ENCODE measurements around the gene FCGR1A.
"Not testable (repeated sequence)": the region's sequence is repeated elsewhere in the genome, so short reads cannot be mapped to it uniquely, and the experiment has no call there.

Gene FCGR1A

DNA sequence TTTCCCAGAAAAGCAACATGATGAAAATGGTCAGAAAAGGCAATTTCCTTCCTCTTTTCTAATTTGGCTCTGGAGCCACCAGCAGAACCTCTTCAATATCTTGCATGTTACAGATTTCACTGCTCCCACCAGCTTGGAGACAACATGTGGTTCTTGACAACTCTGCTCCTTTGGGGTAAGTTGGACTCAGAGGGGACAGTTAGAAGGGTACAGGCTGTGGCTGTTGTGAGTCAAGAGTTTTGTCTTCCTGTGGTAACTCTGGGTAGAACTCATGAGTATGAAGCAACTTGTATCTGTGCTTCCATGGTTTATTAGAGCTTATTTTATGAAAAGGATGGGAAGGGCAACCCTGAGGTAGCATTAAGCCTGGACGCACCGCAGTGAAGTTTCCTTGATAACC is at the start of gene FCGR1A:
Gene FCGR1A (plus strand): TSS at position 95 of the 400 bp plus-strand sequence. CDS start 50 bp downstream, at position 145.
- not testable (repeated sequence) for DNase-seq

DNA sequence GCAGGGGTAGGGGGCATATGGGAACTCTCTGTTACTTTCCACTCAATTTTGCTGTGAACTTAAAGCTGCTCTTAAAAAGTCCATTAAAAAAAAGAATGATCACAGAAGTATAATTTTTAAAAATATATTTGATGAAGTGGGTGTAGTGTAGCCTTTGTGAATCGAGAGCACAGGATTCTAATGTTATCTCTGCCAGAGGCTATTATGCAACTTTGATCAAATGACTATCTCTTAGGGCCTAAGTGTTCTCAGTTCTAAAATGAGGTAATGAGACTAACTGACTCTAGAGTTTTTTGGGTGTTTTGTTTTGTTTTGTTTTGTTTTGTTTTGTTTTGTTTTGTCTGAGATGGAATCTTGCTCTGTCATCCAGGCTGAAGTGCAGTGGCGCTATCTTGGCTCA is 49.7 kb upstream of the FCGR1A start:
- not testable (repeated sequence) for DNase-seq

DNA sequence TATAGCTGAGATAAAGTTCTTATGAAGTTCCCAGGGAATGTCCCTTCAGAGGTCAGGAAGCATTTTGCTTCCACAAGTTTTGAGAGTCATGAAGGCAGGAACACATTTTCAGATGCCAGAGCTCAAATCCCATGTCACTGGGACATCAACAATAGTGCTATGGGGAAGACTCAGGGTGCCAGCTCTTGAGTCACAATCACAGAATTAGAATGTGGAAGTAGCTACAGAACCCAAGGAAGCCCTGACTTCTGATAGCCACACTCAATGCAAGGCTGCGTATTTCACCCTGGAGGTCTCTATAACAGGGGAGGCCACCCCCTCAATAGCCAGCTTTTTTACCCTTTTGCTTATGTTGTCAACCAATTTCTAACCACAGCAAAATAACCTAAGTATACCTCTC is 47.8 kb upstream of the FCGR1A start:
- not testable (repeated sequence) for DNase-seq

DNA sequence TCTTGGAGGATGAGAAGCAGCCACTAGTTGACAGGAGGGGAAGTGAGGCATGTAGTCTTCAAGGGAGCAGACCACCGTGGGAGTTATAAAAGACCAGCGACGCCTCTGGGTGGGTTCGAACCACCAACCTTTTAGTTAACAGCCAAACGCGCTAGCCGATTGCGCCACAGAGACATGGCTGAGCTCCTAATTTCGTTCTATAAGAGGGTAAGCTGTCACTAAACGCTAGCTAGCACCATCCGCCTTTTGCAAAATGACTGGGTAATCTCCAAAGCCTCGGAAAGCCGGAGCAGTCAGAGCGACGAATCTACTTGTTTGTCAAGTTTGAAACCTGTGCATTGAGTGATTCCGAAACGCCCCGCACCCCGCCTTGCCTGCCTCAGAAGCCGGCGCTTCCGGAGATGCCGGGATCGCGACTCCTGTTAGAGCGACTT is 42.3 kb upstream of the FCGR1A start:
- DNase-seq = not testable (repeated sequence)

DNA sequence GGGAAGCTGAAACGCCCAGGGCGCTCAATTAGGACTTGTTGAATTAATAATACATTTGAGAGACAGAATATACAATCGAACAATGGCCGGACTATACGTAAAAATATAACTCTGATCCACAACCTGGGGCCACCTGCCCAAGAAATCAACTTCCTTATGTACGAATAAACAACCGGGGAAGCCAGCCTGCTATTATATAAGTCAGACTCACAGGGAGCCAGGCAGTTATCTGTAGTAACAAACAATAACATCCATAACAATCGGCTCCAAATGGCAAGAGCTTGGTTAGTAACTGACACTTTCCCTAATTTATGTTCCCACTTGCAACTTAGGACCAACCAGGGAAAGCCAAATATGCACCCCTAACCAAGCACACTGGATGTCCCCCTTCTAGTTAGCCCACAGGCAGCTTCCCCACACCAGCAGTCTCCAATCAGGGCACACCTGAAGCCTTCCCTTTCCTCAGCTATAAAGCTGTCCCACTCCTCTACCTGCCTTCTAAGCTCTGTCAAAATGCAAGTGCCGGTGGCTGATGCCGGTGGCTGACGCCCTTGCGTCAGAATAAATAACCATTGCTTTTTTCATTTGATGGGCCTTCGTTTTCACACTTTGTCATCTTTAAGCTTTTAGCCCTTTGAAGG is 41.8 kb upstream of the FCGR1A start:
- DNase-seq = not testable (repeated sequence)

DNA sequence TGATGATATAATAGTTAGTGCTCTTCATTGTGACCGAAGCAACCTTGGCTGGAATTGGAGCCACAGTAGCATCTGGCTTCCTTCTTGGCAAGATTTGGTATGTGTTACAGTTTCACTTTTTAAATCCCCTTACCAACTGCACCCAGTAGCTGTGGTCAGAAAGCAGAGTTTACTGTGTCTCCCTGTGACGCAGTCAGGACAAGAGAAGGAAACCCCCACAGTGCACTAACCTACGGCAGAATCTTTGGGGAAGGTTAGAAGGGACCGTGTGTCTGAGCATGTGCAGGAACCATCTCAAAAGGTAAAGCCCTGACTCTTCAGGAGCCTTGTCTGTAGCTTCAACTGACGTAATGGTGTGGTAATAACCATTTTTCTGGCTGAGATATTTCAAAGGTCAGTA is 40.6 kb upstream of the FCGR1A start:
- not testable (repeated sequence) for DNase-seq

DNA sequence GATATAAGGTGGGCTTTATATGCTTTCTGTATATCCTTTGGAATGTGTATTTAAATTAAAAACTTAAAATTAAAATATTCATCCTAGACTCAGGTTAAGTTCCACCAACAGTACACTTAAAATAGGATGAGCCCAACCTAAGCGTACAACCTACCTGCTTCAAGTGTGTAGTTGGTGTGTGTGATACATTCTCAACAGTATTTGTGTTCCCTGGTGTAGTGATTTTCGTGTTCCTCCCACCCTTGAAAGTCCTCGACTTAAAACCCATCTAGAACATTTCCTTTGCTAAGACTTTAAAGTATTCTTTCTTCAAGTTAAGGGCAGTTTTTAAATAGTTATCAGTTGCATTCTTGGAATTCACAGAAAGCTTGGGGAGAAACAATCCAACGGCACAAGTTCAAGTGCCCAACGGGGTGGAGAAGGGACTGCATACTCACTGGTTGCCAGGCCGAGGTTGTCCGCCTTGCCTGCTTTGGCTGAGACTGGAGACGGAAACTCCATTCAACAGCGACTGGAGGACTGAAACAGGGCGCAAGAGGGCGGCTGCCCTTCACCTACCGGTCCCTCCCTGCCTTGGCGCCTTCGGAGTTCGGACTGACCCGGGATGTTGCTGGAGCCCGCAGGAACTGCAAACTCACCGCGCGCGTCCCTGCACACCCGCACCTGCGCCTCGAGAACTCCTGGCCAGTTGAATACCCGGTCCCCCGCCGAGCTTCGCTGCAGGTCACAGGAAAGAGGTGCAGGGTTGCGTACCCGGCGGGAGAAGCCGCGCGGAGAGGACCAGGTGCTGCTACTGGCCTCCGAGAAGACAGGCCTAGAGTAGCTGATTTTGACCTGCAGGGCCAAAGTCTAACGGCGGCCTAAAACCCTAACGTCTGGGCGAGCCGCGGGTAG is 35.8 kb upstream of the FCGR1A start:
- not testable (repeated sequence) for DNase-seq

DNA sequence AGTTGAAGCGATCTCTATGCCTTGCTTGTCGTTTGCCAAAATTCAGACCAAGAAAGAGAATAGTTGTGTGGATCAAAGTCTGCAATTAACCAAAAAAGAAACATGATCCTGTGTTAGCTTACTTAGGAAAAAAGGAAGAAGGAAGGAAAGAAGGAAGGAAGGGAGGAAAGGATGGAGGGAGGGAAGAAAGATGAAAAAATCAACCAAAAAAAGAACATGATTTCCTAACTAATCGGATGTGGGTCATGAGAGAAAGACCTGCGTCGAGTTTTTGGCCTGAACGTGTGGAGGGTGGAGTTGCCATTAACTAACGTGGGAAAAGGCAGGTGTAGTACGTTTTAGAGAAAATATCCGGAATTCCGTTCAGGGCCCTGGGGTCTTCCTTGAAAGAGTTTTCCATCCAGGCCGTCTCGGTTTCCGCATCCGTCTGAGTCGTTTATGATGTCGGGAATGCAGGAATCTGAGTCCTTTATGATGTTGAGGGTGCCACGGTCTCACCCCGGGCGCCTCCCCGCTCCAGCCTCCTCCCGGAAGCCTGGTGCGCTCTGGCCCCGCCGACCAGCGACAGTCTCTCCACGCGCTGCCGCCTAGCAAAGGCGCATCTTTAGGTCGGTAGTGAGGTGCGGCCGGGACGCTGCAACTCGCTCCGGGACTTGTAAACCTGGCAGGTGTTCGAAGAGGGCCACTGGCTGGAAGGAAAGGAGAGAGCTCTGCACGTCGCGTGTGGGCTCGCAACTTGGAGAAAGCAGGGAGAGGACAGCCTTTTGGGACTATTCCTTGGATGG is 34.9 kb upstream of the FCGR1A start:
- not testable (repeated sequence) for DNase-seq

DNA sequence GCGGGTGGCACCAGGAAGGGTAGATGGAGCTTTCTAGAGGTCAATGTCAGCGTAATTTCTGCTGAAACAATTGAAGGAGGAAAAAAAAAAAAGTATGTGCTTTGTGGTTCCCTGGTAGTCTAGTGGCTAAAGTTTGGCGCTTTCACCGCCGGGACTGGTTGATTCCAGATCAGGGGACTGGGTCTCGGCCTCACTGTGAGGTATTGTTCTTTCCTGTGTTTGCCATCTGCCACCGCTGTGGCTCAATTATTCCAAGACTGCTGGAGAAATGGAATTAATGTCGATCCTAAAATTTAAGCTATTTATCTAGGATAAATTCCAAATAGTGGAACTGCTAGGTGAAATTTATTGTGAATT is 34.4 kb upstream of the FCGR1A start:
- not testable (repeated sequence) for DNase-seq

DNA sequence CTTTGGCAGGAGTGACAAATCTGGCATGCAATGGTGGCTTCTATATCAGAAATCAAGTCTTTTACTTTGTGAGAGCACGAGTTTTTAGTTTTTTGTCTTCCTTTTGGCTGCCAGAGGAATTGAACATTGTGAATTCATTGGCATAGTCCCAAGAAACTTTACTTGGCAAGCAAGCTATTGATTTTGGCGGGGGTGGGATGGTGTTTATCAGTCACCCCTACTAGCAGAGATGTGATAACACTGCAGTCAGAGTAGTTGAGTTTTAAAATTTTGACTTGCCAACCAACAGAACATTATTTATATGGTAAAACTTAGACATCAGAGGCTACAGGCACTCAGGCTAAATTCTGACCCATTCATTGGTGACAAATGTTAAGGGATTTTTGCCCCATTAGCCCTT is 31.9 kb upstream of the FCGR1A start:
- not testable (repeated sequence) for DNase-seq

DNA sequence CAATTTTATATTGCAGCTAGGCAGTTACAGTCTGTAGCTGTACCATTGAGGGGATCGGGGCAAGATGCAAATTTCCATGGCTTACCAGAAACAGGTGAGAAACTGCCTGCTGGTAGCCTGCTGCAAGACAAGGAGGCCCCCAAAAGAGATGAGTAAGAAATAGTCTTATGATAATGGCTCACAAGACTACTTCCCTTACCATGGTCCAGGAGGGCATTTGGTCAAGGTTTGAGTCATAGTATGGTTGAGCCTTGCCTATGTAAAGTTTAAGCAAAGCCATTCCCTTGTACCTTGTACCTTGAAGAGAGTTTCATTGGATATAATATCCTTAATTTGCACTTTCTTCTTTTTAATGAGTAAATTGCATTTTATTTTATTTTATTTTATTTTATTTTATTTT is 30.3 kb upstream of the FCGR1A start:
- not testable (repeated sequence) for DNase-seq

DNA sequence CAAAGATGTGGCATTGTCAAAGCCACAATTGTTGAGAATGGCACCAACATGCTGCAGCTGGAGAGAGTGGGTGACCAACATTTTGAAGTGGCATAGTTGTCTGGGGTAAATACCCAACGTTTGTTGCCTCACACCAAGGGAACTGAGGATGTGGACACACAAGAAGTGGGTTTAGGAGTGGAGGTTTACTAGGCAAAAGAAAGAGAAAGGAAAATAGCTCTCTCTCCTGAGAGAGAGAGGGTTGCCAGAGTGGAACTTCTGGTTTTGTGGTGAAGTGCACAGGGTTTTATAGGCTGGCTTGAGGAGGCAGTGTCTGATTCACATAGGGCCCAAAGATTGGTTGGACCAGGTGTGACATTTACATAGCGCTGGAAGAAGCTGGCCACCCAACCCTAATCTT is 29.0 kb upstream of the FCGR1A start:
- DNase-seq = not testable (repeated sequence)

DNA sequence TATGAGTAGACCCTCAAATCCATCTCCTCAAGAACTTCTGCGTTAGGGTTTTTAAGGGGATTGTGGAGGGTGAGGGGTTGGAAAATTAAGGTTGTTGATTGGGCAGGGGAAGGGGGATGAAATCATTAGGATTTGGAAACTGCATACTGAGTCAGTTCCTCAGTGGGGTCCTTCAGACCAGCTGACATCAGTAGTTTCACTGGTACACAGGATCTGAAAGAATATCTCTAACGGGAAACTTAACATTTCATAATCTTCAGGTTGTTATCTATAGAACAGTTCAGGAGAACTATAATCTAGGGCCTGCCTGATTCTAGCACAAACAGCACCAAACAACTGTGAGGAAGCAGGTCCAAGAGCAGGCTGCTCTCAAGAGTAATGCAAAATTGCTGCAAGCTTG is 27.2 kb upstream of the FCGR1A start:
- not testable (repeated sequence) for DNase-seq

DNA sequence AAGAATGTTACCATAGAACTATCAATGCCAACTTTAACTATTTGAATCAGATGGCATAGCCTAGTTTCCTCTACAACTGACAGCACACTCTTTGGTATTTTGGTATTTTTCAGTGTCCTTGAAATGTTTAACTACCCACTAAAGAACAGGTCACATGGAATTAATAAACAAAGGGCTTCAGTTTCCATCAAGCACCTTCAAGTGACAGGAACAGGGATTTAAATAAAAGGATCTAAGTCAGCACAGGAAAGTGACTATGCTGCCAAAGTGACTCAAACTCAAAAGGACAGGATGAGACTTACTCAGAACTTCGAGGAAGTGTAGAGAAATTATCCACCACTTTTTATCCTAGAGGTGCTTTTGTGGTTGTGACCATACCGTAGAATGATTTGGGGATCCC is 20.2 kb upstream of the FCGR1A start:
- not testable (repeated sequence) for DNase-seq

DNA sequence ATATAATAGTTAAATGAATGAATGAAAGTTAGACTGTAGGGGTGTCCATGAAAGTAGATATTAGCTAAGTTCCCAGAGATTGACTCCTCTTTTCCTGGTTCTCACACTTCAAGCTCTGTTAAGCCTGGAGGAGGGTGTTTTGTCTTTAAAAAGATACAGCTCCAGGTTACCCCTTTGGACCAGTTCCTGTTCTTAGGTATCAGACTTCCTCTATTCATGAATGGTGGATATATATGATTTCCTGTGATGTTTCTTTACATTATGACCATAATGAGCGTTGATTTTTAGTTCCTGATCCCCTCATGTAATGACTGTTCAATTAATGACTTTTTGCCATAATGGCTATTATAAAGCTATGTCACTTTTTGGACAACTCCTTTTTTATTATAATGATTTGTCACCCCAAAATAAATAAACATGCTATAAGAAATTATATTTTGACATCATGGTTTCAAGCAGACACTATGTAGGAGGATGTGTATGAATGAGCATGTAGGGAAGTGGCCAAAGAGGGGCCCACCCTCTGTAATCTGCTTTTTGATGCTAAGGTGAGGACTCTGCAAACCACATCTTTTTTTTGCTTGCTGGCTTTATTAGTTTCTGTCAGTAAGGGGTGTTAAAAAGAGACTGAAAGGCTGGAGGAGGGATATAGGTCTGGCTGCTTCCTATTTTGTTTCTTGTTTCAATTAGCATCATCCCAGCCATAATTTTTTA is 18.2 kb upstream of the FCGR1A start:
- DNase-seq = not testable (repeated sequence)

DNA sequence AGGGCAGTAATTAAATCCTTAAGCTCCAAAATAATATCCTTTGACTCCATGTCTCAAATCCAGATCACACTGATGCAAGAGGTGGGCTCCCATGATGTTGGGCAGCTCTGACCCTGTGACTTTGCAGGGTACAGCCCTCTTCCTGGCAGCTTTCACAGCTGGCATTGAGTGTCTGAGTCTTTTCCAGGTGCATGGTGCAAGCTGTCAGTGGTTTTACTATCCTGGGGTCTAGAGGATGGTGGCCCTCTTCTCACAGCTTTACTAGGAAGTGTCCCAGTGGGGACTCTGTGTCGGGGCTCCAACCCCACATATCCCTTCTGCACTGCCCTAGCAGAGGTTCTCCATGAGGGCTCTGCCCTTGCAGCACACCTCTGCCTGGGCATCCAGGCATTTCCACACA is 16.3 kb upstream of the FCGR1A start:
- not testable (repeated sequence) for DNase-seq

DNA sequence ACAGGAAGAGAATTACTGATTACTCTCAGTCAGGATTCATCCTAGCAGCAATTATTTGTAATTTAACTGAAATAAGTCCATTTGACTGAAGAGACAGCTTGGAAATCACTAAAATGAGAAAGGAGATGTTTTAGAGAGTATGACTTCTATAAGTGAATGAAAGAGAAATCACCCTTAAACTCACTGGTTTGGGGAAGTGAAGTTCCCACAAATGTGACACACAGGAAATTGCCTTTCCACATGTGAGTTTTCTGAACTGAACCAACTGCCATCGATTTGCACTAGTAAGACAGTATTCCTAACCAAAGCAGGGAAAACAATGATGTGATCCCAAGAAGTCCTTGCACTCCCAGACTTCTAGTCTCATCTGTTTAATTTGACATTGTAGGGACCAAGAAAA is 13.3 kb upstream of the FCGR1A start:
- not testable (repeated sequence) for DNase-seq

DNA sequence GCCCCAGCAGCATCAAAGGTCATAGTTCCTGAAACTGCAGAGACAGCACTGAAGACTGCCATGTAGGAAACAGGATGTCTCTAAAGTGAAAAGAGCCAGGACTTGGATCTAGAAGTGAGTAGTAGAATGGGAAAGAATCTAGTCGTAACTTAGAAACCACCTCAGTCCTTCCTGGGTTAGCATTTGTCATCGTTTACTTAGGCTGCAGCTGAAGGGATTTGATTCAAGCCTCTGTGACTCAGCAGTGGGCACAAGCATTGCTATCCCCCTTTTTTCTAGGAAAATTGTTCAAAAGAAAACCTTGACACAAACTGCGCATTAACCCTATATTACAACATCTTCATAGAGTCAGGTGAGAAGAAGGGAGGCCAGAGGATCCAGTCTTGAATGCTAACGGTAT is 11.8 kb upstream of the FCGR1A start:
- not testable (repeated sequence) for DNase-seq

DNA sequence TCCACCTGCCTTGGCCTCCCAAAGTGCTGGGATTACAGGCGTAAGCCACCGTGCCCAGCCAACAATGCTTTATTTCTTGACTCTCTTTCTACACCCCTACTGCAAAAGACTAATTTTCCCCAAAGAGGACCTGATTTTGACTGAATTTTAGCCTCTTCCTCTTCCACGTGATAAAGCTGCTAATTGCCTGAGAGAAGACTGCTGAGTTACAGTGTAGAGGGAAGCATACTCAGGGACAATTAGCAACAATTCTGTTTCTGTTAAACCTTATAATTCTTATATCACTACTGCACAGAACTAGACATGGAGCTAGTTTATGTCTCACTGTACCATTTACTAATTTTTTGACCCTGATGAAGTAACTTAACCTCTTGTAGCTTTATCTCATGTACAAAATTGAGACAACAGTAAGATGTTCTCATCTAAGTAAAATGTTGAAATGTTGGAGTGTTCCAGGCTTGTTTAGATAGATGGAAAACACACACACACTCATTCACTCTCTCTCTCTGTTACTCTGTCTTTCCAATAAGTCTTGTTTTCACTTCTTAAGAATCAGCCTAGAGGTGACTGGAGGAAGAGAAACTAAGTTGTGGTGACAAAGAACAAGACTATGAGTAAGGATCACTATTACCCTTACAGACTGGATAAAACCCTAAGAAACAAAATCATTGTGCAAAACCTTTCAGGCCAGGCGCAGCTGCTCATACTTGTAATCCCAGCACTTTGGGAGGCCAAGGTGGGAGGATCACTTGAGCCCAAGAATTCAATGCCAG is 10.7 kb upstream of the FCGR1A start:
- DNase-seq = not testable (repeated sequence)

DNA sequence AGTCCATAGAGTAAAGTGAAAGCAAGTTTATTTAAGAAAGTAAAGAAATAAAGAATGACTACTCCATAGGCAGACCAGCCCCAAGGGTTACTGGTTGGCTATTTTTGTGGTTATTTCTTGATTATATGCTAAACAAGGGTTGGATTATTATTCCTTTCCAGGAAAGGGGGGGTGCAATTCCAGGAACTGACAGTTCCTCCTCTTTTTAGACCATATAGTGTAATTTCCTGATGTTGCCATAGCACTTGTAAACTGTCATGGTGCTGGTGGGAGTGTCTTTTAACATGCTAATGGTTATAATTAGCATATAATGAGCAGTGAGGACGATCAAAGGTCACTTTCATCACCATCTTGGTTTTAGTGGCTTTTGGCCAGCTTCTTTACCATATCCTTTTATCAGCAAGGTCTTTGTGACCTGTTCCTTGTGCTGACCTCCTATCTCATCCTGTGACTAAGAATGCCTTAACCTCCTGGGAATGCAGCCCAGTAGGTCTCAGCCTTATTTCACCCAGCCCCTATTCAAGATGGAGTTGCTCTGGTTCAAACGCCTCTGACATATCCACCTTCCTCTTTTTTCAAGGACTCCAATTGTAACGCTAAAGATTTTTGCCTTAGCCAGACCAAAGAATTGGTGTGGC is 6.9 kb upstream of the FCGR1A start:
- not testable (repeated sequence) for DNase-seq

DNA sequence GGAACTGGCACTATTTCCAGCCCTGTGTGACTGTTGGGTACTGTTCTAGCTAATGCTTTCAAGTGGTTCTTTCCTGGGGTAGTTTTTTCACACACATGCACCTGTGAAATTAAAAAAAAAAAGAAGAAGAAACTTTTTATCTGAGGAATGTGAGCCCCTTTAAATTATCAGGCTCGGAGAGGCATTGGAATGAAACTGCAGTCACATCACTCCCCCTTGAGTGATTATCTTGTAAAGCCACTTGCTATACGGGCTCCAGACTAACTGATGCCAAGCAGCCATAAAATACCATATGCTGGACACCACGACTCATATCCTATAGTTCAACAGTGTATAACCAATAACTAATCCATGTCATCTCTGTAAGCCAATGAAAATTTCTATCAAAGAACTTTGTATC is 5.4 kb upstream of the FCGR1A start:
- not testable (repeated sequence) for DNase-seq

Data from hippocampal formation (tissue), 2 donors.